Keratinocyte (primary cell): ENCODE results near the gene ANKMY1.
"Not testable (repeated sequence)": the region's sequence is repeated elsewhere in the genome, so short reads cannot be mapped to it uniquely, and the experiment has no call there.

ENCODE experiments used
- EZH2 ChIP-seq: IDR thresholded peaks from one replicate; pipeline ENCODE4 v1.6.1; 2012; ENCODE audit warnings: inconsistent platforms, mild to moderate bottlenecking, low read length, moderate library complexity
- TF ChIP-seq, protein P1 (sequence below), 3 experiments: IDR thresholded peaks in 1 of 3; conservative IDR thresholded peaks in 1 of 3; optimal IDR thresholded peaks in 1 of 3; 2 replicates in 2 of 3; 3 replicates in 1 of 3; pipeline versions ENCODE3 to v1.5.1; 2011; ENCODE audit warnings: low read length in 3 of 3, mild to moderate bottlenecking in 3 of 3, moderate library complexity in 2 of 3, control low read depth in 1 of 3, inconsistent platforms in 1 of 3; ENCODE audit not compliant: insufficient read depth in 2 of 3; ENCODE audit errors: extremely low read depth in 1 of 3

GRCh38 chr2:240563231-240563630 is 5.4 kb upstream of the ANKMY1 start:
- TF ChIP-seq, protein P1, sequence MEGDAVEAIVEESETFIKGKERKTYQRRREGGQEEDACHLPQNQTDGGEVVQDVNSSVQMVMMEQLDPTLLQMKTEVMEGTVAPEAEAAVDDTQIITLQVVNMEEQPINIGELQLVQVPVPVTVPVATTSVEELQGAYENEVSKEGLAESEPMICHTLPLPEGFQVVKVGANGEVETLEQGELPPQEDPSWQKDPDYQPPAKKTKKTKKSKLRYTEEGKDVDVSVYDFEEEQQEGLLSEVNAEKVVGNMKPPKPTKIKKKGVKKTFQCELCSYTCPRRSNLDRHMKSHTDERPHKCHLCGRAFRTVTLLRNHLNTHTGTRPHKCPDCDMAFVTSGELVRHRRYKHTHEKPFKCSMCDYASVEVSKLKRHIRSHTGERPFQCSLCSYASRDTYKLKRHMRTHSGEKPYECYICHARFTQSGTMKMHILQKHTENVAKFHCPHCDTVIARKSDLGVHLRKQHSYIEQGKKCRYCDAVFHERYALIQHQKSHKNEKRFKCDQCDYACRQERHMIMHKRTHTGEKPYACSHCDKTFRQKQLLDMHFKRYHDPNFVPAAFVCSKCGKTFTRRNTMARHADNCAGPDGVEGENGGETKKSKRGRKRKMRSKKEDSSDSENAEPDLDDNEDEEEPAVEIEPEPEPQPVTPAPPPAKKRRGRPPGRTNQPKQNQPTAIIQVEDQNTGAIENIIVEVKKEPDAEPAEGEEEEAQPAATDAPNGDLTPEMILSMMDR (optimal IDR thresholded peaks at IDR 0.05 in 1 of 3, IDR thresholded peaks at IDR 0.05 in 1 of 3, conservative IDR thresholded peaks at IDR 0.05 in 1 of 3; ENCODE audit: extremely low read depth in 1 of 3, insufficient read depth in 2 of 3, low read length in 3 of 3): not testable (repeated sequence)
- TF ChIP-seq EZH2: not testable (repeated sequence)
